HG02870 (cell line): ENCODE data around the gene HNRNPUL1.
A peak's percentile ranks its signal among the peaks of the same experiment; 100 is the strongest.
"Not testable (repeated sequence)": the region's sequence is repeated elsewhere in the genome, so short reads cannot be mapped to it uniquely, and the experiment has no call there.

Experiments used
- ATAC-seq: cut with Tn5 transposase; IDR thresholded peaks from one replicate; pipeline ENCODE4 v1.9.1; 2021; ENCODE audit warnings: mild to moderate bottlenecking, moderate library complexity; ENCODE audit not compliant: unreplicated experiment

HNRNPUL1 gene

DNA sequence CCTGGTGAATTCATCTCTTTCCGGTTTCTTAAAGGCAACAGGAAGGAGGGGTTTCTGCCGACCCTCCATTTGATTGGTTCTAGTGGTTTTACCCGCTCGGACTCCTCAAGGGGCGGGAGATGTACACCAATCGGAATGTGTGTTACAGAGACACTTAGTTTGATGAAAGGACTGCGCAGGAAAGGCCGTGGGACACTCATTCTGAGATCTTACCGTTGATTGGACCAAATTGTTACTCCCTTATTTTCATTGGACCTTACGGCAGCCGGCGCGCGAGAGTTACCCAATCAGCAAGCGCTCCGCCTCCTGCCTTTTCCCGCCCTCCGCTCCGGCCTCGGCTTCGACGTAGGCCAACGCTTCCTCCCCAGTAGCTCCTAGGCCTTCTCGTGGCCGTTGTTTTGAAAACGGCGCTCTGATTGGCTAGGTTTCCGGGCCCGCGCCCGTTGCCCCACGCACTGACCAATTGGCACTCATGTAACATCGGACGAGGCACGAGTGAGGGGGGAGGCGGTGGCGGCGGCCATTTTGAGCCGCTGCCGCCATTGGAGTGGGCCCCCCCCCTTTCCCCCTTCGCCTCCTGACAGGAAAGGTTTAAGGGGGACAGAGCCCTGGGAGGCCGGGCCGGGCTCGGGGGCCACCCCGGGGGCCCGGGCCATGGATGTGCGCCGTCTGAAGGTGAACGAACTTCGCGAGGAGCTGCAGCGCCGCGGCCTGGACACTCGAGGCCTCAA lies at the start of gene HNRNPUL1:
Gene HNRNPUL1, plus strand, starts transcription at position 523 of the 731 bp plus-strand sequence. Its CDS starts 132 bp downstream, at position 655.
- ATAC-seq, result peak; percentile 71

GRCh38 chr19:41217741-41218140 lies 46.4 kb upstream of the HNRNPUL1 start:
- no peak for ATAC-seq

- no peak for ATAC-seq
These were observed 45.9 kb upstream of the HNRNPUL1 start for GRCh38 chr19:41218249-41218614.

- no peak for ATAC-seq
These were observed 45.3 kb upstream of the HNRNPUL1 start, which contains the start of gene AXL for GRCh38 chr19:41218615-41219507. AXL (plus strand) TSS chr19:41219223; CDS start chr19:41219393, 170 bp downstream.

GRCh38 chr19:41219924-41220567 lies 44.1 kb upstream of the HNRNPUL1 start:
- no peak for ATAC-seq

GRCh38 chr19:41220811-41221210 lies 43.4 kb upstream of the HNRNPUL1 start:
- ATAC-seq, result no peak

DNA sequence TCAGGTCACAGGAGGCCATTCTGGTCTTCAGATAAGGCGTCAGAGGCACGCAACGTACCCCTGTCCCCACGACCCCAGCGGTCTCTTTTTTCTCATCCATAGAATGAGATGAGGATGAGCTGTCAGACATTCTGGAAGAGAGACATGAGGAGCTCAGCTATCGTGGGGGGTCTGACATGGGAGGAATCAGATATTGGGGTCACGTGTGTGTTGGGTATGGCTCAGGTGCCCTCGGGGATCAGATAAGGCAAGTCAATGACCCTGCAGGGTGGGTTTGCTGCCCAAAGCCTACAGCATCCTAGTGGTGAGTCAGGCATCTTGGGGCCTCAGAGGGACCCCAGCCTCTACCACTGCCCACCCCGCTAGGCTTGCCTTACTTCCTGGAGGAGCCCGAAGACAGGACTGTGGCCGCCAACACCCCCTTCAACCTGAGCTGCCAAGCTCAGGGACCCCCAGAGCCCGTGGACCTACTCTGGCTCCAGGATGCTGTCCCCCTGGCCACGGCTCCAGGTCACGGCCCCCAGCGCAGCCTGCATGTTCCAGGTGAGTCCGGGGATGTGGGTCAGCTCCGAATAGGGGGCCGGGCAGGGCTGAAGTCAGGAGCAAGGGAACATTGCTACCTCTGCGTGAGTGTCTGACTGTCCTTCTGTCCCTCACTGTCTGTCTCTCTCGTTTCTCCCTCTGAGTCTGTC lies 42.5 kb upstream of the HNRNPUL1 start:
- ATAC-seq, result no peak

GRCh38 chr19:41222240-41222639 lies 41.9 kb upstream of the HNRNPUL1 start:
- no peak for ATAC-seq

- no peak for ATAC-seq
These were observed 40.5 kb upstream of the HNRNPUL1 start for GRCh38 chr19:41223431-41224234.

GRCh38 chr19:41224632-41225031 lies 39.5 kb upstream of the HNRNPUL1 start:
- ATAC-seq, result no peak

- no peak for ATAC-seq
These were observed 38.7 kb upstream of the HNRNPUL1 start for GRCh38 chr19:41225238-41226052.

DNA sequence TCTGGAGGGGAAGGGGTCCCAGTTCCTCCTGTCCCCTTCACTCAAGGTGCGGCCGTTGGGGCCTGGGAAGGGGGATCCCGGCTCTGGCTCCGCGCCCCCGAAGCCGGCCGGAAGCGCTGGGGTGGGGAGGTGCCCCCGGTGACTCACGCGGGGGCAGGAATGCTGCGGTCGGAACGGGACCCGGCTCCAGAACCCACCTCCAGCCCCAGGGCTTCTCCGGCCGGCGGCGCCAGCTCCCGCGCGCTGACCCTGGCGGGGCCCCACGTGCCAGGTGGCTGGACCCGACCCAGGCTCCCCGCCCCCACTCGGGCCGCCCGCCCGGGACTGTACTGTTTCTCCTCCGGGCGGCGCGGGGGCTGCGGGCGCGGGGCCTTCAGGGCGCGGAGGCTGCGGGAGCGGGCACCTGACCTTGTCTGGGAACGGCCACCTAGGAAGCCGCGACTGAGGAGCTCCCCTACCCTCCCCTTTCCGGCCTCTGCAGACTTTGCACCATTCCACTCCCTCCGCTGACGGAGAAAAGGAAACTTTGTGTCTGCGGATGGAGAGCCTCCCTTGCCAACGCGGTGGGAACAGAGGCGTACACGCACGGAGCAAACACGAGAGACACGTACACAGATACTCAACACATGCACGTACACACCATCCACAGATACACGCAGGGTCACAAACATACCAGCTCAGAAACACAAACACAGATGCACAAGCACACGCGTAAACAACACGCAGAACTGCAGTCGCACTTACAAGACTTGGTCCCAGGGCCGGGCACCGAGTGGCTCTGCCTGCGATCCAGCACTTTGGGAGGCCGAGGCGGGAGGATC lies 37.9 kb upstream of the HNRNPUL1 start:
- no peak for ATAC-seq

- ATAC-seq, result no peak
These were observed 37.2 kb upstream of the HNRNPUL1 start for GRCh38 chr19:41226874-41227390.

DNA sequence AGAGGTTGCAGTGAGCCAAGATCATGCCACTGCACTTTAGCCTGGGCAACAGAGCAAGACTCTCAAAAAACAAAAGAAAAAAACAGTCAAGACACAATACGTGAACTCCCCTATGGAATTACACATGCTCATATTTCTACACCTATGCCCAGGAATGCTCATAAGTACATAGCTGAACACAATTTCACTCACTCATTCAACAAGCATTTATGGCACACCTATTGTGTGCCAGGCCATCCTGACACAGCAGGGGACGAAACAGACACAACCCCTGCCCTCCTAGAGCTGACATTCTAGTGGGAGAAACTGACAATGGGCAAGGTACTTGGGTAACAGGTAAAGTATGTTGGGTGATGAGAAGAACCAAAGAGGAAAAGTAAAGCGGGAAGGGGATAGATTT lies 35.7 kb upstream of the HNRNPUL1 start:
- ATAC-seq, result no peak

- ATAC-seq, result not testable (repeated sequence)
These were observed 34.8 kb upstream of the HNRNPUL1 start for GRCh38 chr19:41229338-41229737.

DNA sequence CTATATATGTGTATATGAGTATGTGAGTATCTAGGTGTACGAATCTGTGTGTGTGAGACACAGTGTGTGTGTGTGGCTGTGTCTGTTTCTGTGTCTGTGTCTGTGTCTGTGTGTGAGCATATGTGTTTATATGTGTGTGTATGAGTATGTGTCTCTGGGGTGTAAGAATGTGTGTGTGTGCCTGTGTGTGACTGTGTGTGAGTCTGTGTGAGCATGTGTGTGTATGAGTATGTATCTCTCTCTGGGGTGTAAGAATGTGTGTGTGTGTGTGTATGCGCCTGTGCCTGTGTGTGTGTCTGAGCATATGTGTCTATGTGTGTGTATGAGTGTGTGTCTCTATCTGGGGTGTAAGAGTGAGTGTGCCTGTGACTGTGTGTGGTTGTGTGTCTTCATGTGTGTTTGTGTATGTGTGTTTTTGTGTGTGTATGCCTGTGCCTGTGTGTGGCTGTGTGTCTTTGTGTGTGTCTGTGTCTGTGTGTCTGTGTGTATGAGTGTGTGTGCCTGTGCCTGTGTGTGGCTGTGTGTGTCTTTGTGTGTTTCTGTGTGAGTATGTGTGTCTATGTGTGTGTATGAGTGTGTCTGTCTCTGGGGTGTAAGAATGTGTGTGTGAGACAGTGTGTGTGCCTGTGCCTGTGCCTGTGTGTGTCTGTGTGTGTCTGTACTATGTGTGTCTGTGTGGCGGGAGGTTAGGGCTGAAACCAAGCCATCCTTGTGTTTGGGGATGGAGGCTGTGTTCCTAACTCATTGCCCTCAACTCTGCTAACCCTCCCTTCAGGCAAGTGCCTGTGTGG lies 33.9 kb upstream of the HNRNPUL1 start:
- no peak for ATAC-seq

- ATAC-seq, result no peak
These were observed 31.5 kb upstream of the HNRNPUL1 start for GRCh38 chr19:41232686-41233085.
